Left lung (tissue), 10 donors: ENCODE data around the gene NR4A1. TPM values are rescaled to one million over a fixed set of nuclear protein-coding genes. Genes with fewer than 3 reads are reported as not detected.
A peak's percentile ranks its signal among the peaks of the same experiment; 100 is the strongest.

Source experiments
- ATAC-seq: fragments of 200-7000 bp; cut with Tn5 transposase; one replicate; pipeline ENCODE4 v1.9.1; 2020; ENCODE audit warnings: moderate library complexity
- DNase-seq, 4 donors: peaks; one replicate each; pipeline ENCODE4 v3.0.0-alpha.2; 2013 to 2020
- H3K27ac ChIP-seq, 2 donors: fragments of 200-600 bp; sonication (generic) in 1 of 2; one replicate each; pipeline versions ENCODE4 v1.5.0 to v1.8.0; 2020 to 2021
- H3K27me3 ChIP-seq, 2 donors: fragments of 200-600 bp; sonication (generic) in 1 of 2; one replicate each; pipeline versions ENCODE4 v1.5.0 to v1.8.0; 2020 to 2021
- H3K36me3 ChIP-seq, 2 donors: fragments of 200-600 bp; sonication (generic) in 1 of 2; one replicate each; pipeline versions ENCODE4 v1.5.0 to v1.8.0; 2020 to 2021
- H3K4me1 ChIP-seq, 2 donors: fragments of 200-600 bp; one replicate each; pipeline ENCODE4 v1.8.0; 2021
- H3K4me3 ChIP-seq, 2 donors: fragments of 200-600 bp; sonication (generic) in 1 of 2; one replicate each; pipeline versions ENCODE4 v1.5.0 to v1.8.0; 2020 to 2021; ENCODE audit warnings: mild to moderate bottlenecking in 1 of 2
- H3K9me3 ChIP-seq, 2 donors: fragments of 200-600 bp; sonication (generic) in 1 of 2; one replicate each; pipeline versions ENCODE4 v1.5.0 to v1.8.0; 2020 to 2021
- intact Hi-C, 2 donors: fragments of 100-400 bp; cut with DNase I; formaldehyde crosslinking; loops; one replicate each; pipeline versions ENCODE4 v1.11.2 to v1.14.2; 2022
- polyA plus RNA-seq, 6 donors: library from polyadenylated mRNA; unstranded; fragments of 120-200 nt; gene quantifications; one replicate each; pipeline ENCODE4 v1.2.1, GENCODE V29; 2013; ENCODE audit not compliant: insufficient read length in 6 of 6
- total RNA-seq, 2 donors: library from RNA; stranded (reverse); fragmentation: NEBNext Ultra II Directional; extraction: Animal tissue kit (Norgen Biotek cat#: 25700); gene quantifications; one replicate each; pipeline ENCODE4 v1.2.1, GENCODE V29; 2021
- TF ChIP-seq, protein P1 (sequence below), 2 donors: fragments of 200-600 bp; sonication (generic) in 1 of 2; IDR thresholded peaks; one replicate each; pipeline versions ENCODE4 v1.5.0 to v1.8.0; 2021; ENCODE audit warnings: antibody characterized with exemption in 2 of 2
- donor health status: DM: no; HTN: yes; CAD: no.
- donor health status: DM: no; HTN: no; CAD: no.

Gene NR4A1
- total and polyA plus RNA-seq, 8 donors, result 12.8 to 293 (median 82.3) TPM

DNA sequence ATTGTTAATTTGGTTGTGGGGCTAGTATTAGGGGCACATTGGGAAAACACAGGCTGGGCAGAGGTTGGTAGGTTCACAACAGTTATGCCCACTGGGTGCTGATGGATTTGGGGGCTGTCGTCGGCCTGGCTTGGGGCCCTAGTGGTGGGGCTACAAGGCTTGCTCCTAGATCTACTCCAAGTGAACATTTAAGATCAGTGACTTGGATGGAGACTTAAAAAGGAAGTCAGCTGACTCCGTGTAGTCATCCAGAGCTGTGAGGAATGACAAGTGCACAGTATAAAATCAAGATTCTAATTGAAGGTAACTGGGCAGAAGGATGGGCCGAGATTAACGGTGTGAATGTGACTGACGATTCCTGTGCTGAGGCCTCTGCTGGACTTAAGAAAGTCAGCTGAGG lies 12.8 kb upstream of the NR4A1 start:
- H3K9me3 ChIP-seq, result no peaks in the 10 kb centered on the region
- ATAC-seq (peak; percentile 28), DNase-seq (no peak)
- intact Hi-C loops, result no loop called here
- H3K4me1 ChIP-seq, result peaks cover 15 to 58% of the 10 kb centered on the region in 2 donors
- peak overlapping the region in 1 of 2 donors; percentile 90 for H3K27ac ChIP-seq
- peaks cover 0 to 27% of the 10 kb centered on the region in 2 donors for H3K27me3 ChIP-seq
- TF ChIP-seq, protein P1, sequence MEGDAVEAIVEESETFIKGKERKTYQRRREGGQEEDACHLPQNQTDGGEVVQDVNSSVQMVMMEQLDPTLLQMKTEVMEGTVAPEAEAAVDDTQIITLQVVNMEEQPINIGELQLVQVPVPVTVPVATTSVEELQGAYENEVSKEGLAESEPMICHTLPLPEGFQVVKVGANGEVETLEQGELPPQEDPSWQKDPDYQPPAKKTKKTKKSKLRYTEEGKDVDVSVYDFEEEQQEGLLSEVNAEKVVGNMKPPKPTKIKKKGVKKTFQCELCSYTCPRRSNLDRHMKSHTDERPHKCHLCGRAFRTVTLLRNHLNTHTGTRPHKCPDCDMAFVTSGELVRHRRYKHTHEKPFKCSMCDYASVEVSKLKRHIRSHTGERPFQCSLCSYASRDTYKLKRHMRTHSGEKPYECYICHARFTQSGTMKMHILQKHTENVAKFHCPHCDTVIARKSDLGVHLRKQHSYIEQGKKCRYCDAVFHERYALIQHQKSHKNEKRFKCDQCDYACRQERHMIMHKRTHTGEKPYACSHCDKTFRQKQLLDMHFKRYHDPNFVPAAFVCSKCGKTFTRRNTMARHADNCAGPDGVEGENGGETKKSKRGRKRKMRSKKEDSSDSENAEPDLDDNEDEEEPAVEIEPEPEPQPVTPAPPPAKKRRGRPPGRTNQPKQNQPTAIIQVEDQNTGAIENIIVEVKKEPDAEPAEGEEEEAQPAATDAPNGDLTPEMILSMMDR (IDR thresholded peaks at IDR 0.05), result no peak
- H3K4me3 ChIP-seq, result peak overlapping the region; percentile 61 to 68
- no peaks in the 10 kb centered on the region for H3K36me3 ChIP-seq

DNA sequence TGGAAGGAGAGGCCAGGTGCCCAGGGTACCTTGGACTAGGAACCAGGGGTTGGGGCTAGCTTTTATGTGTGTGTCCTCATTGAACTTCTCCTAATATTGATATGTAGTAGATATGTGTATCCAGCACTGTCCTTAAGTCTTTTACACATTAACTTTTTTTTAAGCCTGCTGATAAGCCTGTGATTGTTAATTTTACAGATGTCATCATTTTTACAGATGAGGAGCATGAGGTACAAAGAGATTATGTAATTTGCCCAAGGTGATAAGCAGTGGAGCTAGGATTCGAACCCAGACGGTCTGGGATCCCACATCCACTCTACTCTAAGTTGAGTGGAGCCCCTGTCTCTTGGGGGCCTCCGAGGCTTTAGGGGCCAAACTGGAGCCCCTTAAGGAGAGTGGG lies 10.2 kb upstream of the NR4A1 start:
- DNase-seq (peak in 1 of 4 donors; percentile 27), ATAC-seq (no peak)
- TF ChIP-seq, protein P1 (IDR thresholded peaks at IDR 0.05), result no peak
- Histone ChIP-seq H3K4me3 (no peak overlapping the region), H3K27me3 (peaks cover 0 to 16% of the 10 kb centered on the region in 2 donors), H3K36me3 (no peaks in the 10 kb centered on the region), H3K4me1 (peaks cover 28 to 69% of the 10 kb centered on the region in 2 donors), H3K27ac (no peak overlapping the region), H3K9me3 (no peaks in the 10 kb centered on the region)
- intact Hi-C loops, result no loop called here

DNA sequence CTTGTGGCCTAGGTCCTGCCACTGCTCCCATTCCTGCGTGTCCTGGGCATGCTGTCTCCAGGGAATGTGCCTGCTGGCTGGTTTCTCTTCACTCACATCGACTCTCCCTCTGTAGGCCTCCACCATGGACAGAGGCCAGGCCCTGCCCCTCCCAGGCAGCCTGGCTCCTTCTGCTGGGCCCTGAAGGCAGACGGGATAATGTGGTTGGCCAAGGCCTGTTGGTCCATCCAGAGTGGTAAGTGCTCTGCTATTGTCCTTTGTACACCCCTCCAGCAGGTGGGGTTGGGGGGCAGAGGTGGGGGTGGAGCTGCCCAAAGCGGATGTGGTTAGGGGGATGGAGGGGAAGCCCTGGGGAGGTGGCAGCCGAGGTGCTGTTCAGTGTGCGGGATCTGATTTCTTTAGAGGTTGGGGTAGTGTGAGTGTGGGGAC lies 9.5 kb upstream of the NR4A1 start:
- ATAC-seq, result no peak
- TF ChIP-seq, protein P1 (IDR thresholded peaks at IDR 0.05), result no peak
- peak in 1 of 4 donors; percentile 79 for DNase-seq
- no peak overlapping the region for H3K27ac ChIP-seq
- intact Hi-C loops, result no loop called here
- H3K36me3 ChIP-seq, result no peaks in the 10 kb centered on the region
- H3K4me3 ChIP-seq, result no peak overlapping the region
- no peaks in the 10 kb centered on the region for H3K9me3 ChIP-seq
- H3K4me1 ChIP-seq, result peaks cover 25 to 69% of the 10 kb centered on the region in 2 donors
- peaks cover 0 to 10% of the 10 kb centered on the region in 2 donors for H3K27me3 ChIP-seq

DNA sequence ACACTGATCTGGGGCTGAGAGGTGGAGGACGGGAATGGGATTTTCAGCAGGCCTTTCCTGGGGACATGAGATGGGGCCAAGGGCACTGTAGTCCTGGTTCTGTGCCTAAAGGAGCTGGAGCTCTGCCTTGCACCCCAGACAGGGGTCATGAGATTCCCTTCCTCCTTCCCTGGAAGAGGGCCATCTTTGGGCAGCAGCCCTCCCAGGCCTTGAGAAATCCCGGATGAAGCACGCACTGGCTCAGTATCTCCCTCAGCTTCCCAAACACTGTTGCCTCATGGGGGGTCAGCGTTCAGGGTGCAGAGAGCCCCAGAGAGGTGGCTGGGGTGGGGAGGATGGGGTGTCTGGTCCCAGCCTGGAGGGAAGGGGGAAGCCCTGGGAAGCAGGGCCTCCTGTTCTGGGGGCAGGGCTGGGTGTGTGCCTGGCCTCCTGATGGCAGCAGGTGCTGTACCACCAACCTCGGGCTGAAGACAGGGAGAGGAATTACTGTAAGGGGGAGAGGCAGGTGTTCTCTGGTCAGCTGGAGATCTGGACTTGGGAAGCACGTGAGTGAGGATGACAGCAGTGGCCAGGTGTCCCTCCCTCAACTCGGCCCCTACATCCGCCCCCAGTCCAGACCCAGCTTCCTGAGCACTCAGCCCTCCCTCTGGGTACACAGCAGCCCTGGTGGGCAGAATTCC lies 8.4 kb upstream of the NR4A1 start:
- H3K27ac ChIP-seq, result peak overlapping the region; percentile 73 to 87
- H3K9me3 ChIP-seq, result no peaks in the 10 kb centered on the region
- no peak for DNase-seq
- no peaks in the 10 kb centered on the region for H3K27me3 ChIP-seq
- intact Hi-C loops, result no loop called here
- H3K36me3 ChIP-seq, result no peaks in the 10 kb centered on the region
- peaks cover 24 to 64% of the 10 kb centered on the region in 2 donors for H3K4me1 ChIP-seq
- ATAC-seq, result no peak
- no peak overlapping the region for H3K4me3 ChIP-seq
- TF ChIP-seq, protein P1 (IDR thresholded peaks at IDR 0.05), result no peak

DNA sequence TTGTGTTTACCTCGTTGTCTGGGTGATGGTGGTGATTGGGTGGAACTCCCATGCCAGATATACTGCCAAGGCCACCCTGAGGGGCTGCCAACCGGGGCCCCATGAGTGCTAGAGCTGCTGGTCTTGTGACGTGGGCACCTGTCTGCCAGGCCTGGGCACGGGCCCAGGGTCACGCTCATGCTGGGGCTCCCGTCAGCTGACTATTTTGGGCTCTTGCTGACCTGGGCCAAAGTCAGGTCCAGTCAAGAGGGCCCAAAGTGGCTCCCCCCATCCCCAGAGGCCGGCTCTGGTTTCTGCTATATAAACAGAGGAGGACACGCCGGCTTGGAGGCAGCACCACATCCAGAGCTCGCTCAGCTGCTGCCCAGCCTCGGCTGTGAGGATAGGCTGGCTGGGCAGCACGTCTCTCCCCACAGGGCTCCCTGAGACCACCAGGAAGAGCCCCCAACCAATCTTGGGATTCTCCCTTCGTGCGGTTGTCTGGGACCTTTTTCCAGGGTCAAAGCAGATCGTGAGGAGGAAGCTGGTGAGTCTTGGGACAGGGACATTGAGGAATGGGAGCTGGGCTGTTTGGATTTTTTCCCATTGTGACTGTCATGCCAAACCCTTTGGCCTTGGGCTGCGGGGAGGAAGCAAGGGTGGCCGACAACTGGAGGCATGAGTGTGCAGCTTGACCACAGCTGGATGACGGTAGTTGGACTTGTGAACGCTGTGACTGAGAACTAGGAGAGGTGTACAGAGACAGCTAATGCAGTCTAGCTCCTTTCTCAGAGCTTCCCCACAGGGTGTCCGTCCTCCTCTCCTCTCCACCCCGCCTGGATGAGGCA lies 7.6 kb upstream of the NR4A1 start:
- H3K4me3 ChIP-seq, result no peak overlapping the region
- ATAC-seq (no peak), DNase-seq (no peak)
- no peaks in the 10 kb centered on the region for H3K9me3 ChIP-seq
- TF ChIP-seq, protein P1 (IDR thresholded peaks at IDR 0.05), result no peak
- no peaks in the 10 kb centered on the region for H3K36me3 ChIP-seq
- peak overlapping the region; percentile 73 to 87 for H3K27ac ChIP-seq
- H3K27me3 ChIP-seq, result no peaks in the 10 kb centered on the region
- intact Hi-C loops, result no loop called here
- peaks cover 24 to 56% of the 10 kb centered on the region in 2 donors for H3K4me1 ChIP-seq
